Suprapubic skin (tissue), 4 donors: ENCODE results near the gene PCBP4. TPM values are rescaled to one million over a fixed set of nuclear protein-coding genes. Genes with fewer than 3 reads are reported as not detected.
A peak's percentile ranks its signal among the peaks of the same experiment; 100 is the strongest.
"Not testable (repeated sequence)": the region's sequence is repeated elsewhere in the genome, so short reads cannot be mapped to it uniquely, and the experiment has no call there.

Experiments used
- DNase-seq, 2 donors: peaks; one replicate each; pipeline ENCODE4 v3.0.0-alpha.2; 2019; ENCODE audit warnings: low spot score in 2 of 2
- H3K27ac ChIP-seq: fragments of 200-600 bp; sonication (generic); one replicate; pipeline ENCODE4 v1.5.1; 2019
- H3K27me3 ChIP-seq: fragments of 200-600 bp; sonication (generic); one replicate; pipeline ENCODE4 v1.5.1; 2019
- H3K36me3 ChIP-seq: fragments of 200-600 bp; sonication (generic); one replicate; pipeline ENCODE4 v1.5.1; 2019
- H3K4me1 ChIP-seq: fragments of 200-600 bp; sonication (generic); one replicate; pipeline ENCODE4 v1.5.1; 2019
- H3K4me3 ChIP-seq: fragments of 200-600 bp; sonication (generic); one replicate; pipeline ENCODE4 v1.5.1; 2019; ENCODE audit warnings: mild to moderate bottlenecking
- H3K9me3 ChIP-seq: fragments of 200-600 bp; sonication (generic); one replicate; pipeline ENCODE4 v1.5.1; 2019
- EP300 ChIP-seq: sonication (generic); formaldehyde crosslinking; IDR thresholded peaks from one replicate; pipeline ENCODE4 v1.6.1; 2017; ENCODE audit warnings: antibody characterized with exemption
- POLR2A ChIP-seq, 2 donors: fragments of 450-650 bp; IDR thresholded peaks; one replicate each; pipeline ENCODE4 v1.6.1; 2017; ENCODE audit warnings: antibody characterized with exemption in 2 of 2, mild to moderate bottlenecking in 2 of 2, moderate library complexity in 2 of 2
- POLR2AphosphoS5 ChIP-seq, 3 donors: sonication (generic); formaldehyde crosslinking; IDR thresholded peaks; one replicate each; pipeline ENCODE4 v1.6.1; 2017; ENCODE audit warnings: antibody characterized with exemption in 3 of 3
- WGBS: methylation state at CpG from one replicate; pipeline ENCODE4 v1.1.5; 2018; 5-methylcytosine and 5-hydroxymethylcytosine counted together
- total RNA-seq, 4 donors: library from RNA; depleted of rRNA; stranded (reverse); fragments of >200 nt; gene quantifications; one replicate each; pipeline ENCODE4 v1.1.0, GENCODE V29; 2016
- TF ChIP-seq, protein P1 (sequence below), 2 donors: fragments of 200-600 bp in 1 of 2; fragments of 450-650 bp in 1 of 2; sonication (generic) in 1 of 2; IDR thresholded peaks; one replicate each; pipeline ENCODE4 v1.5.1; 2016 to 2019; ENCODE audit warnings: antibody characterized with exemption in 2 of 2, mild to moderate bottlenecking in 1 of 2, moderate library complexity in 1 of 2

The PCBP4 gene
- total RNA-seq, 4 donors from 2014 or later: 24.6 to 32.1 (median 28.6) TPM

DNA sequence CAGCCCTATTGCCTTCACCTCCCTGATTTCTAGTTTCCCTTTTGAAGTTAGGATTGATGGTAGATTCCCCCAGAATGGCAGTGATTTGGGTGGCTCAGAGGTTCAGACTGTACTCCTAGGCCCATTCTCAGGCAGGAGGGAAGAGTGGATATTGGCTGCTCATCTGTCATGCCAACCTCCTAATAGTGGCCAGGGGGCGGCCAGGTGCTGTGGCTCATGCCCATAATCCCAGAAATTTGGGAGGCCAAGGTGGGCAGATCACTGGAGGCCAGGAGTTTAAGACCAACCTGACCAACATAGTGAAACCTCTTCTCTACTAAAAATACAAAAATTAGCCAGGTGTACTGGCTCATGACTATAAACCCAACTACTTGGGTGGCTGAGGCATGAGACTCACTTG is 36.8 kb downstream of the PCBP4 start:
- no peak overlapping the region for H3K27ac ChIP-seq
- peak in 1 of 2 donors; percentile 29 for DNase-seq
- H3K9me3 ChIP-seq: no peaks in the 10 kb centered on the region
- H3K4me3 ChIP-seq: no peak overlapping the region
- WGBS: 100% methylated on average over 1 of the region's 1 CpG
- peaks cover 33% of the 10 kb centered on the region for H3K36me3 ChIP-seq
- TF ChIP-seq POLR2A (IDR thresholded peaks at IDR 0.05) (no peak), POLR2AphosphoS5 (IDR thresholded peaks at IDR 0.05) (no peak), EP300 (no peak)
- TF ChIP-seq, protein P1, sequence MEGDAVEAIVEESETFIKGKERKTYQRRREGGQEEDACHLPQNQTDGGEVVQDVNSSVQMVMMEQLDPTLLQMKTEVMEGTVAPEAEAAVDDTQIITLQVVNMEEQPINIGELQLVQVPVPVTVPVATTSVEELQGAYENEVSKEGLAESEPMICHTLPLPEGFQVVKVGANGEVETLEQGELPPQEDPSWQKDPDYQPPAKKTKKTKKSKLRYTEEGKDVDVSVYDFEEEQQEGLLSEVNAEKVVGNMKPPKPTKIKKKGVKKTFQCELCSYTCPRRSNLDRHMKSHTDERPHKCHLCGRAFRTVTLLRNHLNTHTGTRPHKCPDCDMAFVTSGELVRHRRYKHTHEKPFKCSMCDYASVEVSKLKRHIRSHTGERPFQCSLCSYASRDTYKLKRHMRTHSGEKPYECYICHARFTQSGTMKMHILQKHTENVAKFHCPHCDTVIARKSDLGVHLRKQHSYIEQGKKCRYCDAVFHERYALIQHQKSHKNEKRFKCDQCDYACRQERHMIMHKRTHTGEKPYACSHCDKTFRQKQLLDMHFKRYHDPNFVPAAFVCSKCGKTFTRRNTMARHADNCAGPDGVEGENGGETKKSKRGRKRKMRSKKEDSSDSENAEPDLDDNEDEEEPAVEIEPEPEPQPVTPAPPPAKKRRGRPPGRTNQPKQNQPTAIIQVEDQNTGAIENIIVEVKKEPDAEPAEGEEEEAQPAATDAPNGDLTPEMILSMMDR (IDR thresholded peaks at IDR 0.05): no peak
- no peaks in the 10 kb centered on the region for H3K27me3 ChIP-seq
- no peaks in the 10 kb centered on the region for H3K4me1 ChIP-seq

DNA sequence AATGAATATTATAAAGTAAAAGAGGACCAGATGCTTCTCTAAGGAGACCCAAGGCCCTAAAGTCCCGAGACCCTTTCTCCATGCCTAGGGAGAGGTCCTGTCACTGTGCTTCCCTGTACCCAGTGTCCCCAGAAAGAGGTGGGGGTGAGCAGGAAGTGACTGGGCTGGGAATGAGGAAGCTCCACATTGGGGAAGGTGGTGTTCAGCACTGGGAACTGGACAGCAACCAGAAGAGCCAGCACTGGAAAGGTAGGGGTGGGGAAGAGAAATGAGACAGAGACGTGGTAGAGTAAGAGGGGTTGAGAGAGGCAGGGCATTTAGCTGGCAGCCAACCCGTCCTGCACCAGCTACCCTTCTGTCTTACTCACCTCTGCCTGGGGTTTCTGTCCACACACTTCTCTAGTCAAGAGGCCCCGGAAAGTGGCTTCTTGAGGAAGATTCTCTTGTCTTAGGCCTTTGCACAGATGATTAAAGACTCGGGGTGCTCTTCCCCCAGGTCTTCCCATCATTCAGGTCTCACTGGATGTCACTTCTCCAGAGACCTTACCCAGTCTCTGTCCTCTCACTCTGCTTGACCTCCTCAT is 37.7 kb downstream of the PCBP4 start:
- 65% methylated on average over 5 of the region's 5 CpGs for WGBS
- TF ChIP-seq EP300 (no peak), POLR2A (IDR thresholded peaks at IDR 0.05) (no peak)
- TF ChIP-seq, protein P1 (IDR thresholded peaks at IDR 0.05): no peak
- no peaks in the 10 kb centered on the region for H3K9me3 ChIP-seq
- peaks cover 24% of the 10 kb centered on the region for H3K36me3 ChIP-seq
- peak in 1 of 2 donors; percentile 47 for DNase-seq
- no peak overlapping the region for H3K4me3 ChIP-seq
- H3K27me3 ChIP-seq: no peaks in the 10 kb centered on the region
- H3K27ac ChIP-seq: no peak overlapping the region
- no peaks in the 10 kb centered on the region for H3K4me1 ChIP-seq

DNA sequence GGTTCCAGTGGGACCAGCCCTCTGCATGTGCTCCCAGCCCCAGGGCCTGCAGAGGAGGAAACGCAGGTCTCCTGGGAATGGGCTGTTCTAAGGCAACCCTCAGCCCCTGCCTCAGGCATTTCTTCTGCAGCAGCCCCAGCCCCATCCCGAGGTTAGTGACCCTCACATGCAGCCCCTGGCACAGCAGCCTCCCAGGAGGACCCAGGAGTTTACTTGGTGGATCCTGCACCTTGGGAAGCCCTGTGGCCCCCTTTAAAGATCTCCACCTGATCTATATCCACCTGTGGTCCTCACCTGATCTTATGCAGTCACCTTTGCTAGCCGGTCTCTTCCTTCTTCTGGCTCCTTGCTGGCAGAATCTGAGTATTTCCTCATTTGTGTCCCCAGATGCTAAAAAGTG is 38.3 kb downstream of the PCBP4 start:
- WGBS: 72% methylated on average over 3 of the region's 3 CpGs
- not testable (repeated sequence) for H3K9me3 ChIP-seq, H3K27me3 ChIP-seq, H3K4me3 ChIP-seq, H3K27ac ChIP-seq, H3K4me1 ChIP-seq
- H3K36me3 ChIP-seq: peaks cover 18% of the 10 kb centered on the region
- peak in 1 of 2 donors; percentile 44 for DNase-seq

DNA sequence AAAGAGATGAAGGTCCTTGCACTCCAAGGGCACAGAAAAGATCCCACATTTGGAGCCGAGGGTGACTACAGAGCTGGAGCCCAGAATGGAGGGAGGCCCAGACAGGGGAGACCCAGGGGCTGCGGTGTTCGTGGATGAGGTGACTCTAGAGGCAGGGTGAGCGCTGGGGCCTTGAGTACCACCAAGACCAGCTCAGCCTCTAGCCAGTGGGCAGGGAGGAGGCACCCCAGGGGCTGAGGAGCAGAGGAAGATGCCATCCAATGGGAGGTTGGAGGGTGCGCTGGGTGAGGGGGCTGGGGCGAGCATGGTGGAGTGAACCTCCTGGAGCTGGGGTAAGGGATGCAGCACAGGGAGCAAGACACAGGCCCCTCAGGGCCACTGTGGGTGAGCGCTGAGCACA is 38.8 kb downstream of the PCBP4 start:
- no peaks in the 10 kb centered on the region for H3K9me3 ChIP-seq
- peak in 1 of 2 donors; percentile 66 for DNase-seq
- H3K4me3 ChIP-seq: no peak overlapping the region
- WGBS: 96% methylated on average over 7 of the region's 7 CpGs
- no peaks in the 10 kb centered on the region for H3K27me3 ChIP-seq
- H3K4me1 ChIP-seq: no peaks in the 10 kb centered on the region
- H3K36me3 ChIP-seq: peaks cover 13% of the 10 kb centered on the region
- no peak overlapping the region for H3K27ac ChIP-seq
- TF ChIP-seq POLR2AphosphoS5 (IDR thresholded peaks at IDR 0.05): no peak
- TF ChIP-seq EP300: no peak
- TF ChIP-seq, protein P1 (IDR thresholded peaks at IDR 0.05): no peak
- no peak for TF ChIP-seq POLR2A (IDR thresholded peaks at IDR 0.05)

DNA sequence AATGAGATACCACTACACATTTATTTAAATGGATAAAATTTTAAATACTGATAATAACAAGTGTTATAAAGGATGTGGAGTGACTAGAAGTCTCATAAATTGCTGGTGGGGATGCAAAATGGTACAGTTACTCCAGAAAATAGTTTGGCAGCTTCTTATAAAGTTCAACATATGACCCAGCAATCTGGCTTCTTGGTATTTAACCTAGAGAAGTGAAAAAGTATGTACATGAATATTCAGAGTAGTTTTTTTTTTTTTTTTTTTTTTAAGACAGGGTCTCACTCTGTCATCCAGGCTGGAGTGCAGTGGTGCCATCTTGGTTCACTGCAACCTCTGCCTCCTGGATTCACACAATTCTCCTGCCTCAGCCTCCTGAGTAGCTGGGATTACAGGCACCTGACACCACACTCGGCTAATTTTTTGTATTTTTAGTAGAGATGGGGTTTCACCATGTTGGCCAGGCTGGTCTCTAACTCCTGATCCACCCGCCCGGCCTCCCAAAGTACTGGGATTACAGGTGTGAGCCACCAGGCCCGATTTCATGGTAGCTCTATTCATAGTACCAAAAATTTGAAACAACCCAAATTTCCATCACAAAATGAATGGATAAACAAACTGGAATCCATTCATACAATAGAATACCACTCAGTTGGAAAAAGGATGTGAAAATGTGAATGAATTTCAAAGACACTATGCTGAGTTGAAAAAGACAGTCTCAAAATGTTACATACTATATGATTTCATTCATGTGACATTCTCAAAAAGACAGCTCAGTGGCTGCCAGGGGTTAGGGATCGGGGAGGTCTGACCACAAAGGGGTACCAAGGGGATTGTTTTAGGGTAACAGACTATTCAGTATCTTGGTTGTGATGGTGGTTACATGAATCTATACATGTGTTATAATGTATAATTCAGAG is 39.9 kb downstream of the PCBP4 start:
- no peaks in the 10 kb centered on the region for H3K9me3 ChIP-seq
- no peaks in the 10 kb centered on the region for H3K4me1 ChIP-seq
- peaks cover 2% of the 10 kb centered on the region for H3K36me3 ChIP-seq
- peak in 1 of 2 donors; percentile 54 for DNase-seq
- no peak overlapping the region for H3K4me3 ChIP-seq
- H3K27me3 ChIP-seq: no peaks in the 10 kb centered on the region
- whole genome bisulfite sequencing: 88% methylated on average over 5 of the region's 5 CpGs
- TF ChIP-seq POLR2AphosphoS5 (IDR thresholded peaks at IDR 0.05): no peak
- TF ChIP-seq, protein P1 (IDR thresholded peaks at IDR 0.05): no peak
- TF ChIP-seq EP300: no peak
- TF ChIP-seq POLR2A (IDR thresholded peaks at IDR 0.05): no peak
- H3K27ac ChIP-seq: no peak overlapping the region
